HG03066 (cell line): ENCODE measurements around the gene POLR2I.
"Not testable (repeated sequence)": the region's sequence is repeated elsewhere in the genome, so short reads cannot be mapped to it uniquely, and the experiment has no call there.

Experiments used
- ATAC-seq: cut with Tn5 transposase; IDR thresholded peaks from one replicate; pipeline ENCODE4 v1.9.1; 2021; ENCODE audit warnings: low read depth; ENCODE audit not compliant: unreplicated experiment

Gene POLR2I

GRCh38 chr19:36136964-36137686 is 22.4 kb upstream of the POLR2I start:
- no peak for ATAC-seq

GRCh38 chr19:36134867-36135266 is 20.2 kb upstream of the POLR2I start:
- not testable (repeated sequence) for ATAC-seq

GRCh38 chr19:36131221-36131620 is 16.5 kb upstream of the POLR2I start:
- not testable (repeated sequence) for ATAC-seq

GRCh38 chr19:36128392-36128736 is 13.7 kb upstream of the POLR2I start:
- no peak for ATAC-seq

GRCh38 chr19:36125557-36125956 is 10.9 kb upstream of the POLR2I start:
- ATAC-seq, result no peak

GRCh38 chr19:36121486-36122124 is 6.9 kb upstream of the POLR2I start:
- ATAC-seq, result no peak

- no peak for ATAC-seq
Measured at GRCh38 chr19:36120984-36121358, 6.3 kb upstream of the POLR2I start.

GRCh38 chr19:36120092-36120983 is 5.7 kb upstream of the POLR2I start:
- ATAC-seq, result no peak

- ATAC-seq, result no peak
Measured at GRCh38 chr19:36116344-36116637, 1.6 kb upstream of the POLR2I start.

GRCh38 chr19:36115453-36116343 is 1.0 kb upstream of the POLR2I start, which contains the start of gene TBCB:
Gene TBCB (plus strand): TSS chr19:36115468. CDS start chr19:36115561, 93 bp downstream.
- peak; percentile 36 for ATAC-seq

- ATAC-seq, result no peak
Measured at GRCh38 chr19:36113894-36114720, 568 bp downstream of the POLR2I start.

GRCh38 chr19:36113425-36113824 is 1.2 kb downstream of the POLR2I start:
- ATAC-seq, result no peak

- no peak for ATAC-seq
Measured at GRCh38 chr19:36112678-36113077, 2.0 kb downstream of the POLR2I start.

GRCh38 chr19:36111200-36111539 is 3.5 kb downstream of the POLR2I start:
- ATAC-seq, result no peak

- no peak for ATAC-seq
Measured at GRCh38 chr19:36110487-36111199, 4.0 kb downstream of the POLR2I start, which contains the start of gene OVOL3. Gene OVOL3 (plus strand): TSS chr19:36111143. CDS start chr19:36111203, 60 bp downstream.

- no peak for ATAC-seq
Measured at GRCh38 chr19:36108684-36109083, 6.0 kb downstream of the POLR2I start.

GRCh38 chr19:36106991-36107390 is 7.7 kb downstream of the POLR2I start:
- ATAC-seq, result no peak

- no peak for ATAC-seq
Measured at GRCh38 chr19:36106441-36106840, 8.2 kb downstream of the POLR2I start.
